ENCODE measurements around the gene PURA. TPM values are rescaled to one million over a fixed set of nuclear protein-coding genes. Genes with fewer than 3 reads are reported as not detected.
A peak's percentile ranks its signal among the peaks of the same experiment; 100 is the strongest.

The PURA gene
- polyA plus RNA-seq, 2 of the 4 experiments (the other 2 are of a cell fraction) = 4.5 to 12.7 TPM

GRCh38 chr5:140103154-140103553 is 10.8 kb upstream of the PURA start (continued):
- TF ChIP-seq ATOH8 (CRISPR knock-in tag; IDR thresholded peaks at IDR 0.05; ENCODE audit: low read depth) = no peak
- no peak for TF ChIP-seq GATA3 (IDR thresholded peaks at IDR 0.05; ENCODE audit: borderline replicate concordance)

- peak; percentile 68 for TF ChIP-seq MAFK (IDR thresholded peaks at IDR 0.05; ENCODE audit: partially characterized antibody)
- no peak for TF ChIP-seq FOSL2 (IDR thresholded peaks at IDR 0.05)
- no peak for TF ChIP-seq FOSL2 (CRISPR knock-in tag; IDR thresholded peaks at IDR 0.05)
- FAIRE-seq (no peak), ATAC-seq (no peak), DNase-seq (ENCODE audit: low read depth in 1 of 2, low spot score in 1 of 2) (no peak)
- Histone ChIP-seq H3K9me3 (no peaks in the 10 kb centered on the region), H3K4me1 (peaks cover 10% of the 10 kb centered on the region; the same call in 2 of the 3 replicates), H3K27ac (no peak overlapping the region), H3K4me3 (no peak overlapping the region), H3K4me2 (no peak overlapping the region)
- ChIA-PET POLR2A (no interaction called here), CTCF (interaction anchor here (1.0 to 1.4 kb wide), 2 partner anchors 30 to 135 kb away, joined by 3 to 4 read pairs; no protein-coding TSS in a partner anchor)
- 0% methylated on average over 1 of the region's 1 CpG for WGBS (ENCODE audit: missing lambda C conversion rate)
These were observed 9.8 kb upstream of the PURA start for GRCh38 chr5:140104100-140104499.

GRCh38 chr5:140106101-140106500 is 7.8 kb upstream of the PURA start:
- WGBS (ENCODE audit: missing lambda C conversion rate) = 76% methylated on average over 5 of the region's 5 CpGs
- Histone ChIP-seq H3K9me3 (no peaks in the 10 kb centered on the region), H3K27ac (no peak overlapping the region), H3K4me1 (peaks cover 19% of the 10 kb centered on the region), H3K4me3 (no peak overlapping the region), H3K4me2 (no peak overlapping the region)
- CTCF ChIA-PET = interaction anchor here (0.9 to 2.2 kb wide), 9 partner anchors 10 to 62 kb away, joined by 3 to 13 read pairs (median 4); no protein-coding TSS in a partner anchor
- FAIRE-seq (no peak), ATAC-seq (no peak), DNase-seq (ENCODE audit: low read depth in 1 of 2, low spot score in 1 of 2) (no peak)
- TF ChIP-seq CEBPB (IDR thresholded peaks at IDR 0.05) (peak; percentile 85), HEYL (CRISPR knock-in tag; IDR thresholded peaks at IDR 0.05) (no peak), CHD2 (IDR thresholded peaks at IDR 0.05; ENCODE audit: low read length, partially characterized antibody) (no peak), RAD21 (conservative IDR thresholded peaks at IDR 0.05 in 1 of 2, IDR thresholded peaks at IDR 0.05 in 1 of 2) (peak; percentile 10 to 21; a peak in 1 of 5 replicates), RARB (CRISPR knock-in tag; IDR thresholded peaks at IDR 0.05) (no peak), FOSL2 (IDR thresholded peaks at IDR 0.05) (no peak), FOSL2 (CRISPR knock-in tag; IDR thresholded peaks at IDR 0.05) (no peak)
- POLR2A ChIA-PET = no interaction called here

- FAIRE-seq = no peak
- DNase-seq (ENCODE audit: low read depth in 1 of 2, low spot score in 1 of 2) = no peak
- H3K27ac ChIP-seq = peak overlapping the region; percentile 77 to 97
- 88% methylated on average over 16 of the region's 16 CpGs for WGBS (ENCODE audit: missing lambda C conversion rate)
- ATAC-seq = no peak; a peak in 1 of 6 replicates
- ChIA-PET POLR2A (interaction anchor here (0.7 to 1.8 kb wide), 9 partner anchors 9 to 62 kb away, joined by 3 to 19 read pairs (median 3); no protein-coding TSS in a partner anchor), CTCF (interaction anchor here (1.0 to 3.2 kb wide), 11 partner anchors 8 to 62 kb away, joined by 3 to 13 read pairs (median 5); no protein-coding TSS in a partner anchor)
- no peaks in the 10 kb centered on the region for H3K9me3 ChIP-seq
- H3K4me3 ChIP-seq = peak overlapping the region; percentile 82
- H3K4me1 ChIP-seq = peaks cover 19% of the 10 kb centered on the region
- peak overlapping the region; percentile 84 for H3K4me2 ChIP-seq
- TF ChIP-seq E2F6 (IDR thresholded peaks at IDR 0.05; ENCODE audit: borderline replicate concordance, low read depth) (no peak), PHF8 (IDR thresholded peaks at IDR 0.05; ENCODE audit: borderline replicate concordance, low read depth) (no peak), PBX3 (IDR thresholded peaks at IDR 0.05) (no peak), MAZ (IDR thresholded peaks at IDR 0.05; ENCODE audit: borderline replicate concordance, low read depth, low read length) (no peak), SREBF2 (IDR thresholded peaks at IDR 0.05) (no peak), EHMT2 (IDR thresholded peaks at IDR 0.05; ENCODE audit: low read depth) (no peak)
These were observed 7.1 kb upstream of the PURA start for GRCh38 chr5:140106805-140107311.
